Activated CD4-positive, alpha-beta memory T cell treated with anti-CD3 and anti-CD28 coated beads, Interleukin-2, amount 10 ng/mL, durations not matched to agents 7 days and 5 days (primary cell): ENCODE results near the gene TPGS1. TPM values are rescaled to one million over a fixed set of nuclear protein-coding genes. Genes with fewer than 3 reads are reported as not detected.
"Not testable (repeated sequence)": the region's sequence is repeated elsewhere in the genome, so short reads cannot be mapped to it uniquely, and the experiment has no call there.

ENCODE experiments used
- CTCF ChIA-PET: fragments of 350-600 bp; sonication (Branson Sonifier 250); formaldehyde crosslinking; loops from one replicate; lab custom pipeline; 2021; ENCODE audit warnings: antibody characterized with exemption, inconsistent platforms; lab: Charles Lee
- POLR2A ChIA-PET: fragments of 350-600 bp; sonication (Branson Sonifier 250); formaldehyde crosslinking; loops from one replicate; lab custom pipeline; 2021; ENCODE audit warnings: antibody characterized with exemption; lab: Charles Lee
- DNase-seq: peaks from one replicate; pipeline ENCODE4 v3.0.0-alpha.2; 2020
- H3K27ac Mint-ChIP-seq: one replicate; pipeline ENCODE4 v1.8.0; 2021; ENCODE audit warnings: mild to moderate bottlenecking, mixed read lengths
- H3K27me3 Mint-ChIP-seq: one replicate; pipeline ENCODE4 v1.8.0; 2021; ENCODE audit warnings: mixed read lengths
- H3K36me3 Mint-ChIP-seq: one replicate; pipeline ENCODE4 v1.8.0; 2021; ENCODE audit warnings: low read depth, mixed read lengths
- H3K4me1 Mint-ChIP-seq: one replicate; pipeline ENCODE4 v1.8.0; 2021; ENCODE audit warnings: mixed read lengths
- H3K4me3 Mint-ChIP-seq: one replicate; pipeline ENCODE4 v1.8.0; 2021; ENCODE audit warnings: mild to moderate bottlenecking, mixed read lengths
- H3K9me3 Mint-ChIP-seq: one replicate; pipeline ENCODE4 v1.8.0; 2021; ENCODE audit warnings: mixed read lengths
- total RNA-seq, 2 experiments: library from RNA; stranded (reverse); gene quantifications; one replicate each; pipeline ENCODE4 v1.2.3, GENCODE V29; 2021

The TPGS1 gene
- total RNA-seq, 2 experiments from 2014 or later = 22.9 to 24.0 TPM

- Mint-ChIP-seq H3K36me3 (no peaks in the 10 kb centered on the region), H3K4me1 (no peaks in the 10 kb centered on the region), H3K9me3 (no peaks in the 10 kb centered on the region), H3K4me3 (no peak overlapping the region), H3K27me3 (no peaks in the 10 kb centered on the region), H3K27ac (no peak overlapping the region)
- DNase-seq = no peak
- POLR2A ChIA-PET = no interaction called here
- CTCF ChIA-PET = no interaction called here
Measured at GRCh38 chr19:468587-469256, 38.6 kb upstream of the TPGS1 start.

- Mint-ChIP-seq H3K36me3 (no peaks in the 10 kb centered on the region), H3K4me1 (no peaks in the 10 kb centered on the region), H3K4me3 (no peak overlapping the region), H3K27me3 (no peaks in the 10 kb centered on the region), H3K27ac (no peak overlapping the region), H3K9me3 (no peaks in the 10 kb centered on the region)
- no peak for DNase-seq
- ChIA-PET POLR2A (no interaction called here), CTCF (no interaction called here)
Measured at GRCh38 chr19:469833-470232, 37.5 kb upstream of the TPGS1 start.

- ChIA-PET POLR2A (no interaction called here), CTCF (no interaction called here)
- Mint-ChIP-seq H3K27me3 (no peaks in the 10 kb centered on the region), H3K27ac (no peak overlapping the region), H3K36me3 (no peaks in the 10 kb centered on the region), H3K9me3 (no peaks in the 10 kb centered on the region), H3K4me1 (no peaks in the 10 kb centered on the region), H3K4me3 (no peak overlapping the region)
- DNase-seq = no peak
Measured at GRCh38 chr19:470701-471100, 36.6 kb upstream of the TPGS1 start.

GRCh38 chr19:472005-472858, 35.1 kb upstream of the TPGS1 start:
- CTCF ChIA-PET = no interaction called here
- Mint-ChIP-seq H3K9me3 (no peaks in the 10 kb centered on the region), H3K27me3 (no peaks in the 10 kb centered on the region), H3K4me1 (no peaks in the 10 kb centered on the region), H3K36me3 (no peaks in the 10 kb centered on the region), H3K4me3 (no peak overlapping the region), H3K27ac (no peak overlapping the region)
- no peak for DNase-seq
- POLR2A ChIA-PET = no interaction called here

- no peaks in the 10 kb centered on the region for H3K4me1 Mint-ChIP-seq
- no peak for DNase-seq
- ChIA-PET CTCF (no interaction called here), POLR2A (no interaction called here)
- H3K27me3 Mint-ChIP-seq = no peaks in the 10 kb centered on the region
- no peaks in the 10 kb centered on the region for H3K36me3 Mint-ChIP-seq
- no peak overlapping the region for H3K27ac Mint-ChIP-seq
- no peaks in the 10 kb centered on the region for H3K9me3 Mint-ChIP-seq
- no peak overlapping the region for H3K4me3 Mint-ChIP-seq
Measured at GRCh38 chr19:474126-475078, 32.9 kb upstream of the TPGS1 start.

GRCh38 chr19:475360-475759, 31.9 kb upstream of the TPGS1 start:
- Mint-ChIP-seq H3K4me3 (no peak overlapping the region), H3K36me3 (peaks cover 7% of the 10 kb centered on the region), H3K9me3 (peaks cover 6% of the 10 kb centered on the region), H3K4me1 (peaks cover 3% of the 10 kb centered on the region), H3K27ac (no peak overlapping the region), H3K27me3 (no peaks in the 10 kb centered on the region)
- no peak for DNase-seq
- CTCF ChIA-PET = no interaction called here
- POLR2A ChIA-PET = no interaction called here

- Mint-ChIP-seq H3K4me1 (peaks cover 8% of the 10 kb centered on the region), H3K36me3 (peaks cover 21% of the 10 kb centered on the region), H3K9me3 (peaks cover 23% of the 10 kb centered on the region), H3K27ac (no peak overlapping the region), H3K27me3 (no peaks in the 10 kb centered on the region), H3K4me3 (no peak overlapping the region)
- no peak for DNase-seq
- ChIA-PET POLR2A (interaction anchor here (0.8 kb wide), 1 partner anchor 27 kb away, joined by 3 read pairs; no protein-coding TSS in a partner anchor), CTCF (no interaction called here)
Measured at GRCh38 chr19:478236-478903, 28.9 kb upstream of the TPGS1 start.

- peaks cover 25% of the 10 kb centered on the region for H3K9me3 Mint-ChIP-seq
- no peak overlapping the region for H3K27ac Mint-ChIP-seq
- H3K36me3 Mint-ChIP-seq = peaks cover 21% of the 10 kb centered on the region
- no peaks in the 10 kb centered on the region for H3K27me3 Mint-ChIP-seq
- peaks cover 8% of the 10 kb centered on the region for H3K4me1 Mint-ChIP-seq
- no peak for DNase-seq
- H3K4me3 Mint-ChIP-seq = no peak overlapping the region
- ChIA-PET CTCF (no interaction called here), POLR2A (no interaction called here)
Measured at GRCh38 chr19:478976-479375, 28.3 kb upstream of the TPGS1 start.

GRCh38 chr19:480016-480855, 27.1 kb upstream of the TPGS1 start:
- peaks cover 21% of the 10 kb centered on the region for H3K36me3 Mint-ChIP-seq
- H3K27me3 Mint-ChIP-seq = no peaks in the 10 kb centered on the region
- H3K27ac Mint-ChIP-seq = peak overlapping the region; percentile 58
- peaks cover 8% of the 10 kb centered on the region for H3K4me1 Mint-ChIP-seq
- ChIA-PET CTCF (no interaction called here), POLR2A (no interaction called here)
- peak overlapping the region; percentile 49 for H3K4me3 Mint-ChIP-seq
- DNase-seq = peak; percentile 36
- H3K9me3 Mint-ChIP-seq = peaks cover 25% of the 10 kb centered on the region

GRCh38 chr19:481100-481499, 26.2 kb upstream of the TPGS1 start:
- Mint-ChIP-seq H3K27ac (peak overlapping the region; percentile 58), H3K4me3 (peak overlapping the region; percentile 49), H3K36me3 (peaks cover 21% of the 10 kb centered on the region), H3K9me3 (peaks cover 25% of the 10 kb centered on the region)
- H3K27me3 Mint-ChIP-seq, DNase-seq, POLR2A ChIA-PET, H3K4me1 Mint-ChIP-seq, CTCF ChIA-PET: not testable (repeated sequence)

GRCh38 chr19:482186-483041, 24.9 kb upstream of the TPGS1 start:
- peaks cover 8% of the 10 kb centered on the region for H3K4me1 Mint-ChIP-seq
- H3K27me3 Mint-ChIP-seq = peaks cover 4% of the 10 kb centered on the region
- no peak overlapping the region for H3K27ac Mint-ChIP-seq
- no peak for DNase-seq
- ChIA-PET POLR2A (no interaction called here), CTCF (no interaction called here)
- peaks cover 25% of the 10 kb centered on the region for H3K9me3 Mint-ChIP-seq
- no peak overlapping the region for H3K4me3 Mint-ChIP-seq
- peaks cover 21% of the 10 kb centered on the region for H3K36me3 Mint-ChIP-seq
